GM19240 (cell line): ENCODE data around the gene ZFP57.

ENCODE experiments used
- DNase-seq: peaks from one replicate; pipeline ENCODE4 v3.0.0; 2011; ENCODE audit warnings: low spot score; ENCODE audit not compliant: insufficient read length

Gene ZFP57

GRCh38 chr6:29626948-29627754 is 53.8 kb downstream of the ZFP57 start:
- DNase-seq: no peak

DNA sequence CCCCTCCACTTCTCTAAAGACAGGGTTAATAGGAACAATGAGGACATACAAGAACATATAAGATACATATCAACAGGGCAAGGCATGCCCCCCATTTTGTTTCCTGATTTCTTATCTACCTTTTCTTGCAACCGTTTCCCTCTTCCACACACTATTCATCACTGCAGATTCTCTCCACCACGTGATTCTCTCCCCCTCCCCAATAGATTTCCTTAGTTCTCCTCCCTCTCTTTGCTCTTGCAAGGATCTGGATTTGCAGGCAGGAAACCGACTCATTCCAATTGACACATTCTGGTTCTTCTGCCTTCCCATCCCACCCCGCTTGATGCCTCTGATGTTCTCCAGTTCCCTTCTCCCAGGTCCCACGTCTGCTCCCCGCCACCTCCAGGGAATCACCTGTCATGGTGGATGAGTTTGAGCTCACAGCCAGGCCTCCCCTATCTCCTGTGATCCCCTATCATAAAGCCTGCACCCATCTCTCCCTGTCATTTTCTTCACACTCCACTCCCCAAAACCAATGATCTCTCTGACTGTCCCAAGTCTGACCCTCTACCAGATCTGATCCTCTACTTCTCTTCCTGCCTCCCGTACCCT is 55.5 kb downstream of the ZFP57 start:
- DNase-seq: no peak

- DNase-seq: no peak
These were observed 56.4 kb downstream of the ZFP57 start for GRCh38 chr6:29624520-29624961.
